ENCODE results near the gene CACNA1C.

GRCh38 chr12:2336409-2336829, 283.6 kb downstream of the CACNA1C start:
- TF ChIP-seq CTCF (IDR thresholded peaks at IDR 0.05) (no peak), POLR2A (IDR thresholded peaks at IDR 0.05) (no peak)
